CD4-positive, CD25-positive, alpha-beta regulatory T cell (primary cell): ENCODE data around the gene DIDO1. TPM values are rescaled to one million over a fixed set of nuclear protein-coding genes. Genes with fewer than 3 reads are reported as not detected.

ENCODE experiments used
- ATAC-seq, 2 donors: fragments of 150-1000 bp; cut with Tn5 transposase; one replicate each; pipeline ENCODE4 v1.10.0; 2021; ENCODE audit warnings: low read depth in 2 of 2, moderate number of reproducible peaks in 2 of 2, moderate library complexity in 1 of 2
- DNase-seq, 3 donors: peaks; one replicate each; pipeline versions ENCODE4 v3.0.0 to v3.0.0-alpha.2; 2012 to 2022; ENCODE audit warnings: mixed read lengths in 1 of 3
- H3K27ac ChIP-seq: one replicate; pipeline ENCODE4 v1.7.0; 2013; ENCODE audit warnings: mild to moderate bottlenecking, low read length; ENCODE audit not compliant: insufficient read depth, poor library complexity, severe bottlenecking
- H3K27me3 ChIP-seq: one replicate; pipeline ENCODE4 v1.7.0; 2013; ENCODE audit warnings: low read length; ENCODE audit not compliant: control insufficient read depth, insufficient read depth
- H3K36me3 ChIP-seq: one replicate; pipeline ENCODE4 v1.7.0; 2013; ENCODE audit warnings: mild to moderate bottlenecking, low read length, moderate library complexity; ENCODE audit not compliant: control insufficient read depth, insufficient read depth
- H3K4me1 ChIP-seq: 2 replicates; pipeline ENCODE4 v1.7.0; 2013; ENCODE audit warnings: mild to moderate bottlenecking, low read length; ENCODE audit not compliant: insufficient read depth, control insufficient read depth, poor library complexity, severe bottlenecking
- H3K4me3 ChIP-seq: one replicate; pipeline ENCODE4 v1.7.0; 2013; ENCODE audit warnings: low read depth, mild to moderate bottlenecking, low read length, moderate library complexity
- H3K9me3 ChIP-seq, 2 experiments: 1 replicate in 1 of 2; 2 replicates in 1 of 2; pipeline ENCODE4 v1.7.0; 2013; ENCODE audit warnings: low read length in 2 of 2, mild to moderate bottlenecking in 1 of 2, moderate library complexity in 1 of 2; ENCODE audit not compliant: control insufficient read depth in 2 of 2
- H3K27ac Mint-ChIP-seq, 3 donors: one replicate each; pipeline ENCODE4 v1.8.0; 2020 to 2022; ENCODE audit warnings: mild to moderate bottlenecking in 3 of 3, mixed read lengths in 3 of 3, moderate library complexity in 2 of 3
- H3K27me3 Mint-ChIP-seq: one replicate; pipeline ENCODE4 v1.8.0; 2022; ENCODE audit warnings: mild to moderate bottlenecking, mixed read lengths
- H3K36me3 Mint-ChIP-seq: one replicate; pipeline ENCODE4 v1.8.0; 2020; ENCODE audit warnings: mixed read lengths
- H3K4me1 Mint-ChIP-seq, 4 donors: one replicate each; pipeline ENCODE4 v1.8.0; 2020 to 2022; ENCODE audit warnings: mixed read lengths in 4 of 4, mild to moderate bottlenecking in 1 of 4
- H3K4me3 Mint-ChIP-seq, 4 donors: one replicate each; pipeline ENCODE4 v1.8.0; 2020 to 2022; ENCODE audit warnings: mild to moderate bottlenecking in 4 of 4, mixed read lengths in 4 of 4, moderate library complexity in 3 of 4
- H3K9me3 Mint-ChIP-seq, 7 donors: one replicate each; pipeline ENCODE4 v1.8.0; 2020 to 2022; ENCODE audit warnings: mixed read lengths in 7 of 7, mild to moderate bottlenecking in 3 of 7, moderate library complexity in 2 of 7
- polyA plus RNA-seq, 4 donors: library from polyadenylated mRNA; unstranded; fragments of 300-500 nt; fragmentation: Illumina TruSeq; gene quantifications; one replicate each; pipeline ENCODE4 v1.2.3, GENCODE V29; 2021
- total RNA-seq: library from RNA; stranded (reverse); gene quantifications from one replicate; pipeline ENCODE4 v1.2.3, GENCODE V29; 2022

Gene DIDO1
- total and polyA plus RNA-seq, 5 donors from 2014 or later, result 30.9 to 80.8 (median 39.9) TPM

GRCh38 chr20:62881662-62882395, 44.5 kb downstream of the DIDO1 start:
- H3K36me3 Mint-ChIP-seq, result peaks cover 10% of the 10 kb centered on the region
- no peak overlapping the region for H3K27ac Mint-ChIP-seq
- peaks cover 12% of the 10 kb centered on the region for H3K36me3 ChIP-seq

GRCh38 chr20:62880935-62881661, 45.2 kb downstream of the DIDO1 start:
- no peaks in the 10 kb centered on the region for H3K27me3 ChIP-seq
- H3K9me3 Mint-ChIP-seq, result peaks cover 0 to 1% (median 0%) of the 10 kb centered on the region in 7 donors
- DNase-seq, result no peak
- H3K9me3 ChIP-seq, result no peaks in the 10 kb centered on the region
- no peak overlapping the region for H3K4me3 ChIP-seq
- H3K4me1 Mint-ChIP-seq, result peaks cover 0 to 8% (median under 1%) of the 10 kb centered on the region in 4 donors
- H3K4me3 Mint-ChIP-seq, result no peak overlapping the region
- H3K4me1 ChIP-seq, result no peaks in the 10 kb centered on the region
- H3K36me3 Mint-ChIP-seq, result peaks cover 6% of the 10 kb centered on the region
- ATAC-seq, result no peak
- no peak overlapping the region for H3K27ac Mint-ChIP-seq
- peaks cover 10% of the 10 kb centered on the region for H3K36me3 ChIP-seq
- H3K27ac ChIP-seq, result no peak overlapping the region
- peaks cover 4% of the 10 kb centered on the region for H3K27me3 Mint-ChIP-seq

More at GRCh38 chr20:62881662-62882395, 44.5 kb downstream of the DIDO1 start:
- no peak overlapping the region for H3K4me3 ChIP-seq
- ATAC-seq (no peak), DNase-seq (no peak)
- Mint-ChIP-seq H3K27me3 (peaks cover 4% of the 10 kb centered on the region), H3K9me3 (no peaks in the 10 kb centered on the region), H3K4me3 (no peak overlapping the region), H3K4me1 (peaks cover 0 to 9% (median 2%) of the 10 kb centered on the region in 4 donors)
- H3K27me3 ChIP-seq, result no peaks in the 10 kb centered on the region
- H3K9me3 ChIP-seq, result no peaks in the 10 kb centered on the region
- H3K27ac ChIP-seq, result no peak overlapping the region
- peaks cover 1% of the 10 kb centered on the region for H3K4me1 ChIP-seq

- DNase-seq (no peak), ATAC-seq (no peak)
- no peaks in the 10 kb centered on the region for H3K27me3 ChIP-seq
- no peaks in the 10 kb centered on the region for H3K4me1 ChIP-seq
- peaks cover 10% of the 10 kb centered on the region for H3K36me3 ChIP-seq
- Mint-ChIP-seq H3K36me3 (peaks cover 6% of the 10 kb centered on the region), H3K4me3 (no peak overlapping the region), H3K27me3 (peaks cover under 1% of the 10 kb centered on the region), H3K9me3 (peaks cover 0 to 1% (median 0%) of the 10 kb centered on the region in 7 donors), H3K4me1 (peaks cover 0 to 10% (median under 1%) of the 10 kb centered on the region in 4 donors), H3K27ac (no peak overlapping the region)
- H3K27ac ChIP-seq, result no peak overlapping the region
- no peaks in the 10 kb centered on the region for H3K9me3 ChIP-seq
- H3K4me3 ChIP-seq, result no peak overlapping the region
These were observed 46.0 kb downstream of the DIDO1 start for GRCh38 chr20:62880147-62880934.

GRCh38 chr20:62879275-62880146, 46.8 kb downstream of the DIDO1 start:
- Histone ChIP-seq H3K9me3 (no peaks in the 10 kb centered on the region), H3K4me1 (no peaks in the 10 kb centered on the region), H3K36me3 (peaks cover 10% of the 10 kb centered on the region), H3K27me3 (no peaks in the 10 kb centered on the region), H3K4me3 (no peak overlapping the region), H3K27ac (no peak overlapping the region)
- peaks cover 6% of the 10 kb centered on the region for H3K36me3 Mint-ChIP-seq
- no peak for DNase-seq
- H3K9me3 Mint-ChIP-seq, result peaks cover 0 to 1% (median 0%) of the 10 kb centered on the region in 7 donors
- H3K4me3 Mint-ChIP-seq, result no peak overlapping the region
- H3K27ac Mint-ChIP-seq, result peak overlapping the region in 1 of 3 donors; percentile 48
- no peaks in the 10 kb centered on the region for H3K27me3 Mint-ChIP-seq
- ATAC-seq, result no peak
- peaks cover 0 to 12% (median 3%) of the 10 kb centered on the region in 4 donors for H3K4me1 Mint-ChIP-seq

DNA sequence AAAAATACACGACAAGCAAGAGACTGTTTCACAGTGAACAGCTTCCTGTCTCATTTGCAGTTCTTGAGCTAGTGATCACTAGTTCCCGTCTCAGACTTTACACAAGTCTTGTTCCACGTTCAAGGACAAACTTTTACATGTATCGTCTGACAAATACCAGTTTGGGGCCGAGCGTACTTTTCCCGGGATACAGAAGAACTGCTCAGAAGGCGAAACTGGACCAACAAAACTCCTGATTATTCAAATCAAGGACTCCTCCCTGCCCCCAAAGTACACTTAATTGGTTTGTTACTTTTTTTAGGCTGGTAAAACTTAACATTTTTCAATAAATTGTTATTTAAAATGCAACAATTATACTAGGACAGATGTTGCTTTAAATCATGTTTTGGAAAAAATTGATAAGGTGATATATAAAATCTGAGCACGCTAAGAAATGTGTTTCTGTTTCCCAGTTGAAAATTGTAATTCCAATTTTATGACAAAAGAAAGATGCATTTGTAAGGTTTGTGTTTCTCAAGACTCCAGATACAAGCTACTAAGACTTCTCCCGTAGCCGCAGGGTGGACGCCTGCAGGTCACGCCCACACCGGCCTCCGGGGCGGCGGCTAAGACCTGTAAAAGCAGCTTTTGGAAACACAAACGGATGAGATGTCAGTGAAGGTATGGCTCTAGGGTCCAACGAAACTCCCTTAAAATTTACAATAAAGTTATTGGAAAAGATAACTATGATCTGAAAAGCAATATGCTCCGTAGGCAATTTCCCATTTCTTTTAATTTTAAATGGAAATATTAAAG, 47.9 kb downstream of the DIDO1 start:
- DNase-seq (no peak), ATAC-seq (no peak)
- Histone ChIP-seq H3K9me3 (no peaks in the 10 kb centered on the region), H3K4me1 (no peaks in the 10 kb centered on the region), H3K27ac (no peak overlapping the region), H3K27me3 (no peaks in the 10 kb centered on the region), H3K36me3 (peaks cover 10% of the 10 kb centered on the region), H3K4me3 (no peak overlapping the region)
- peaks cover 3 to 20% (median 7%) of the 10 kb centered on the region in 4 donors for H3K4me1 Mint-ChIP-seq
- no peak overlapping the region for H3K27ac Mint-ChIP-seq
- H3K36me3 Mint-ChIP-seq, result peaks cover 6% of the 10 kb centered on the region
- peaks cover 3% of the 10 kb centered on the region for H3K27me3 Mint-ChIP-seq
- H3K9me3 Mint-ChIP-seq, result peaks cover 0 to 1% (median 0%) of the 10 kb centered on the region in 7 donors
- H3K4me3 Mint-ChIP-seq, result peak overlapping the region in 1 of 4 donors; percentile 38

DNA sequence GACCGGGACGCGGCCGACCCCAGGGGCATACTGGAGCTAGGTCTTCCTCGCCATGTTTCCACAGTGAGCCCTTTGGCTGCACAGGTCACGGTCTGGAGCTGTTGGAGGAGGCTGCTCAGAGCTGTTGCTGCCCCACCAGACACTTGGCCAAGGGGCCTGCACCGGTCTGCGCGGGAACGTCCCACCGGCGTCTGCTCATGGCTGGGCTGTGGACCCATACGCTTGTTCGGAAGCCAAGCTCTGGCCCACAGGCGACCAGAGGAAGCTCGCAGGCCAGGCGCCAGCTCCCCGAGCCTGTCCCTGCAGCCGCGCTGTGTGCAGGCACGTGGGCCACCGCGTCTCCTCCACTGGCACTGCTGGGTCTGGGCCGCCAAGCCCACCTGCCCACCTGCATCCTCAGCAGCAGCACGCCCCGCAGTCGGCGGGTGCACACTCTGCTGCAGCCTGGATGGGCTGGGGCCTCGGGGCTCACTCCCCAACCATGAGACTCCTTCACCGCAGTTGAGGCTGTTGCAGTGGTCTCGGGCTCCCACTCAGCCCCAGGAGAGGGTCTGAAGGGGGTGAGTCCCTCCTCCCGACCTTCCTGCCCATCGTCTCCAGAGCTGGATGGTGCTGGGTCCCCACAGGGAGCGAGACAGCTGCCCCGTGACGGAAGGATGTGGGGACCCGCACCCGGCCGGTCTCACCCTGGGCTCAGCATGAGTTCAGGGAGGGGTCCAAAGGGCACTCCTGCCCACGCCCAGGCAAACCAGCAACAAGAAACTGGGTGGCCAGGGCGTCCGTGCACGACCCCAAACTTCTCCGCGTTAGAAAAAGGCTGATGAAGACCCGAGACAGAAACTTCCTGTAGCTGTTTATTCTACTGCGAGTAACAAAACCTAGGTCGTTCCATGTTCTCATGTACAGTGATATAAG, 49.1 kb downstream of the DIDO1 start:
- peaks cover 10% of the 10 kb centered on the region for H3K36me3 ChIP-seq
- H3K9me3 ChIP-seq, result no peaks in the 10 kb centered on the region
- DNase-seq, result no peak
- no peaks in the 10 kb centered on the region for H3K27me3 ChIP-seq
- peak overlapping the region in 2 of 4 donors; percentile 22 to 74 for H3K4me3 Mint-ChIP-seq
- H3K4me1 ChIP-seq, result no peaks in the 10 kb centered on the region
- H3K27ac ChIP-seq, result no peak overlapping the region
- peaks cover 6 to 22% (median 9%) of the 10 kb centered on the region in 4 donors for H3K4me1 Mint-ChIP-seq
- peak in 1 of 2 donors; percentile 38 for ATAC-seq
- peaks cover 0 to 1% (median 0%) of the 10 kb centered on the region in 7 donors for H3K9me3 Mint-ChIP-seq
- no peak overlapping the region for H3K4me3 ChIP-seq
- H3K27me3 Mint-ChIP-seq, result peaks cover 6% of the 10 kb centered on the region
- H3K36me3 Mint-ChIP-seq, result peaks cover 6% of the 10 kb centered on the region
- peak overlapping the region in 2 of 3 donors; percentile 32 to 51 for H3K27ac Mint-ChIP-seq
